Neural cell (in vitro differentiated cells): ENCODE data around the gene DLK2. TPM values are rescaled to one million over a fixed set of nuclear protein-coding genes. Genes with fewer than 3 reads are reported as not detected.
A peak's percentile ranks its signal among the peaks of the same experiment; 100 is the strongest.

Source experiments
- H2AFZ ChIP-seq: fragments of 200-600, 300-800 bp; sonication (generic), shearing (Covaris generic); 2 replicates; pipeline ENCODE4 v1.6.0; 2014; ENCODE audit warnings: low read depth, mild to moderate bottlenecking, antibody characterized with exemption, low read length, moderate library complexity
- H3F3A ChIP-seq: fragments of 200-600 bp; shearing (Covaris generic); 2 replicates; pipeline ENCODE4 v1.6.1; 2016; ENCODE audit warnings: mild to moderate bottlenecking, moderate library complexity, mixed read lengths, antibody characterized with exemption, low read length; ENCODE audit not compliant: insufficient read depth, poor library complexity, severe bottlenecking
- H3K27ac ChIP-seq: fragments of 200-600, 300-800 bp; sonication (generic), shearing (Covaris generic); 2 replicates; pipeline ENCODE4 v1.5.1; 2014; ENCODE audit warnings: mild to moderate bottlenecking, low read length, moderate library complexity
- H3K27me3 ChIP-seq: fragments of 300-800, 200-600 bp; sonication (generic), shearing (Covaris generic); 2 replicates; pipeline ENCODE4 v1.6.0; 2014; ENCODE audit warnings: mild to moderate bottlenecking, low read depth, low read length, moderate library complexity; ENCODE audit not compliant: insufficient read depth
- H3K36me3 ChIP-seq: fragments of 300-800, 200-600 bp; sonication (generic), shearing (Covaris generic); 2 replicates; pipeline ENCODE4 v1.5.1; 2014; ENCODE audit warnings: mild to moderate bottlenecking, antibody characterized with exemption, low read length, moderate library complexity; ENCODE audit not compliant: insufficient read depth
- H3K4me2 ChIP-seq: fragments of 300-800, 200-600 bp; sonication (generic), shearing (Covaris generic); 2 replicates; pipeline ENCODE4 v1.6.0; 2014; ENCODE audit warnings: mild to moderate bottlenecking, low read length
- H3K4me3 ChIP-seq: fragments of 300-800, 200-600 bp; sonication (generic), shearing (Covaris generic); 2 replicates; pipeline ENCODE4 v1.5.1; 2014; ENCODE audit warnings: mild to moderate bottlenecking, low read length, moderate library complexity
- H3K79me2 ChIP-seq: fragments of 200-600 bp; shearing (Covaris generic); replicated peaks from 2 replicates; pipeline ENCODE4 v1.6.0; 2014; ENCODE audit warnings: mild to moderate bottlenecking, low read length, moderate library complexity; ENCODE audit not compliant: insufficient read depth
- H3K9ac ChIP-seq: fragments of 300-800, 200-600 bp; sonication (generic), shearing (Covaris generic); 2 replicates; pipeline ENCODE4 v1.6.1; 2016; ENCODE audit warnings: mild to moderate bottlenecking, low read length, mixed read lengths
- H3K9me2 ChIP-seq: fragments of 200-600 bp; shearing (Covaris generic); 2 replicates; pipeline ENCODE4 v1.6.1; 2016; ENCODE audit warnings: mild to moderate bottlenecking, low read length, mixed read lengths; ENCODE audit not compliant: insufficient read depth
- H3K9me3 ChIP-seq: fragments of 200-600, 300-800 bp; sonication (generic), shearing (Covaris generic); 2 replicates; pipeline ENCODE4 v1.6.1; 2016; ENCODE audit warnings: mild to moderate bottlenecking, mixed run types, low read length, moderate library complexity, mixed read lengths
- H4K20me1 ChIP-seq: fragments of 200-600 bp; shearing (Covaris generic); 2 replicates; pipeline ENCODE4 v1.6.1; 2016; ENCODE audit warnings: mild to moderate bottlenecking, mixed run types; ENCODE audit not compliant: insufficient read depth
- EP300 ChIP-seq: fragments of 450-650 bp; conservative IDR thresholded peaks from 2 replicates; pipeline ENCODE4 v1.6.1; 2014; ENCODE audit warnings: antibody characterized with exemption, mild to moderate bottlenecking, moderate library complexity; ENCODE audit not compliant: poor library complexity, severe bottlenecking
- EZH2 ChIP-seq: fragments of 200-600, 300-800 bp; shearing (Covaris generic), sonication (generic); IDR thresholded peaks from 2 replicates; pipeline ENCODE4 v1.6.1; 2014; ENCODE audit warnings: antibody characterized with exemption, low read length, borderline replicate concordance, mild to moderate bottlenecking; ENCODE audit not compliant: insufficient read depth, poor library complexity, severe bottlenecking
- MXI1 ChIP-seq: fragments of 450-650 bp; conservative IDR thresholded peaks from 2 replicates; pipeline ENCODE4 v1.6.1; 2014; ENCODE audit warnings: antibody characterized with exemption, mild to moderate bottlenecking; ENCODE audit not compliant: poor library complexity, severe bottlenecking
- POLR2AphosphoS5 ChIP-seq: IDR thresholded peaks from 2 replicates; pipeline ENCODE4 v1.6.1; 2012
- RAD21 ChIP-seq: fragments of 450-650 bp; conservative IDR thresholded peaks from 2 replicates; pipeline ENCODE4 v1.6.1; 2014; ENCODE audit warnings: antibody characterized with exemption, mild to moderate bottlenecking, moderate library complexity
- SMC3 ChIP-seq: fragments of 450-650 bp; conservative IDR thresholded peaks from 2 replicates; pipeline ENCODE4 v1.6.1; 2014; ENCODE audit warnings: antibody characterized with exemption, mild to moderate bottlenecking, moderate library complexity; ENCODE audit not compliant: poor library complexity
- TAF1 ChIP-seq: IDR thresholded peaks from 2 replicates; pipeline ENCODE4 v1.6.1; 2012; ENCODE audit warnings: low read depth
- polyA plus RNA-seq: library from polyadenylated mRNA; depleted of rRNA; stranded (reverse); fragments of >200 nt; gene quantifications from 2 replicates; pipeline ENCODE4 v1.2.3, GENCODE V29; 2014
- TF ChIP-seq, protein P1 (sequence below): IDR thresholded peaks from 2 replicates; pipeline ENCODE4 v1.6.1; 2012; ENCODE audit warnings: borderline replicate concordance
- TF ChIP-seq, protein P2 (sequence below): fragments of 450-650 bp; IDR thresholded peaks from 2 replicates; pipeline ENCODE4 v1.5.1; 2014; ENCODE audit warnings: antibody characterized with exemption, mild to moderate bottlenecking, moderate library complexity; ENCODE audit not compliant: poor library complexity, severe bottlenecking

The DLK2 gene
- polyA plus RNA-seq, 1 donor from 2014 or later, result 19.8 TPM

DNA sequence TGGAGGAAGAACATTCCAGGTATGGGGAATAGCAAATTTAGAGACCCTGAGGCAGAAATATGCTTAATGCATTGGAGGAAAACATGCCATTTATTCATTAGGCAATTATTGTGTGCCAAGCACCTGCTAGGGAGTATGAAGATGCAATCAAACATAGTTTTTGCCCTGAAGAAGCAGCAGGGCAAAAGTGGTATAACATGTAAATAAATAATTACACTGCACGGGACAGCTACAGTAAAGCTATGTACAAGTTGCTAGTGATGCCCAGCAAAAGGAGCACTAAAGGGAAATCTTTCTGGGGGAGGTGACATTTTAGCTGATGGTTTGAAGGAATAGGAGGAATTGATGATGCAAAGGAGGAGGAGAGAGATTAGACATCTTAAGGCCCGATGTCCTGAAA is 21.4 kb upstream of the DLK2 start:
- Histone ChIP-seq H3K9me2 (no peaks in the 10 kb centered on the region), H3K9me3 (no peaks in the 10 kb centered on the region), H3K9ac (peak overlapping the region; percentile 73), H2AFZ (peak overlapping the region; percentile 87), H3K79me2 (peaks cover 30% of the 10 kb centered on the region), H3K4me2 (peak overlapping the region; percentile 68), H3F3A (no peaks in the 10 kb centered on the region), H3K27me3 (no peaks in the 10 kb centered on the region), H3K4me3 (peak overlapping the region; percentile 82), H3K36me3 (no peaks in the 10 kb centered on the region), H3K27ac (peak overlapping the region; percentile 77), H4K20me1 (no peaks in the 10 kb centered on the region)
- TF ChIP-seq MXI1 (no peak), EZH2 (no peak), SMC3 (no peak), POLR2AphosphoS5 (no peak), RAD21 (no peak), TAF1 (no peak), EP300 (no peak)
- TF ChIP-seq, protein P1, sequence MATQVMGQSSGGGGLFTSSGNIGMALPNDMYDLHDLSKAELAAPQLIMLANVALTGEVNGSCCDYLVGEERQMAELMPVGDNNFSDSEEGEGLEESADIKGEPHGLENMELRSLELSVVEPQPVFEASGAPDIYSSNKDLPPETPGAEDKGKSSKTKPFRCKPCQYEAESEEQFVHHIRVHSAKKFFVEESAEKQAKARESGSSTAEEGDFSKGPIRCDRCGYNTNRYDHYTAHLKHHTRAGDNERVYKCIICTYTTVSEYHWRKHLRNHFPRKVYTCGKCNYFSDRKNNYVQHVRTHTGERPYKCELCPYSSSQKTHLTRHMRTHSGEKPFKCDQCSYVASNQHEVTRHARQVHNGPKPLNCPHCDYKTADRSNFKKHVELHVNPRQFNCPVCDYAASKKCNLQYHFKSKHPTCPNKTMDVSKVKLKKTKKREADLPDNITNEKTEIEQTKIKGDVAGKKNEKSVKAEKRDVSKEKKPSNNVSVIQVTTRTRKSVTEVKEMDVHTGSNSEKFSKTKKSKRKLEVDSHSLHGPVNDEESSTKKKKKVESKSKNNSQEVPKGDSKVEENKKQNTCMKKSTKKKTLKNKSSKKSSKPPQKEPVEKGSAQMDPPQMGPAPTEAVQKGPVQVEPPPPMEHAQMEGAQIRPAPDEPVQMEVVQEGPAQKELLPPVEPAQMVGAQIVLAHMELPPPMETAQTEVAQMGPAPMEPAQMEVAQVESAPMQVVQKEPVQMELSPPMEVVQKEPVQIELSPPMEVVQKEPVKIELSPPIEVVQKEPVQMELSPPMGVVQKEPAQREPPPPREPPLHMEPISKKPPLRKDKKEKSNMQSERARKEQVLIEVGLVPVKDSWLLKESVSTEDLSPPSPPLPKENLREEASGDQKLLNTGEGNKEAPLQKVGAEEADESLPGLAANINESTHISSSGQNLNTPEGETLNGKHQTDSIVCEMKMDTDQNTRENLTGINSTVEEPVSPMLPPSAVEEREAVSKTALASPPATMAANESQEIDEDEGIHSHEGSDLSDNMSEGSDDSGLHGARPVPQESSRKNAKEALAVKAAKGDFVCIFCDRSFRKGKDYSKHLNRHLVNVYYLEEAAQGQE, result no peak
- TF ChIP-seq, protein P2, sequence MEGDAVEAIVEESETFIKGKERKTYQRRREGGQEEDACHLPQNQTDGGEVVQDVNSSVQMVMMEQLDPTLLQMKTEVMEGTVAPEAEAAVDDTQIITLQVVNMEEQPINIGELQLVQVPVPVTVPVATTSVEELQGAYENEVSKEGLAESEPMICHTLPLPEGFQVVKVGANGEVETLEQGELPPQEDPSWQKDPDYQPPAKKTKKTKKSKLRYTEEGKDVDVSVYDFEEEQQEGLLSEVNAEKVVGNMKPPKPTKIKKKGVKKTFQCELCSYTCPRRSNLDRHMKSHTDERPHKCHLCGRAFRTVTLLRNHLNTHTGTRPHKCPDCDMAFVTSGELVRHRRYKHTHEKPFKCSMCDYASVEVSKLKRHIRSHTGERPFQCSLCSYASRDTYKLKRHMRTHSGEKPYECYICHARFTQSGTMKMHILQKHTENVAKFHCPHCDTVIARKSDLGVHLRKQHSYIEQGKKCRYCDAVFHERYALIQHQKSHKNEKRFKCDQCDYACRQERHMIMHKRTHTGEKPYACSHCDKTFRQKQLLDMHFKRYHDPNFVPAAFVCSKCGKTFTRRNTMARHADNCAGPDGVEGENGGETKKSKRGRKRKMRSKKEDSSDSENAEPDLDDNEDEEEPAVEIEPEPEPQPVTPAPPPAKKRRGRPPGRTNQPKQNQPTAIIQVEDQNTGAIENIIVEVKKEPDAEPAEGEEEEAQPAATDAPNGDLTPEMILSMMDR, result no peak

DNA sequence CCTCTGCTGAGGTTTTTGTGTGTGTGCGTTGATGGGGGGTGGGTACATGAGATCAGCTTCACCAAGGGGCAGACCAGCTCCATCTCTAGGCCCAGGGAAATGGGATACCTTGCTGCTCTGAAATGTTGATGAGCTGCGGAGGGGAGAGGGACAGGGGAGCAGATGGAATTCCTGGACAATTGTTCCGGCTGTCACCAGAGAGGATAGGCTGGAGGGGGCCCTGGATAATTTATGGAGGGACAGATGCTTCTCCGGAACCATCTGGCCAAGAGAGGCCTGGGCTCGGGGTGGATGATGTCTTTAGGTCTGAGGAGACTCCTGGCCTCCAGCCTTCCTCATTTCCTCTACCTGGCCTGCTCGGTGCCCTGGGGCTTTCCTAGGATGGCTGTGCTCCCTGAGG is 20.2 kb upstream of the DLK2 start:
- Histone ChIP-seq H3F3A (no peaks in the 10 kb centered on the region), H3K36me3 (no peaks in the 10 kb centered on the region), H3K4me3 (no peak overlapping the region), H3K79me2 (peaks cover 21% of the 10 kb centered on the region), H3K9ac (no peak overlapping the region), H4K20me1 (no peaks in the 10 kb centered on the region), H3K9me2 (no peaks in the 10 kb centered on the region), H2AFZ (no peak overlapping the region), H3K27me3 (no peaks in the 10 kb centered on the region), H3K9me3 (no peaks in the 10 kb centered on the region), H3K4me2 (no peak overlapping the region), H3K27ac (no peak overlapping the region)
- TF ChIP-seq, protein P1, result no peak
- TF ChIP-seq EZH2, result no peak
- TF ChIP-seq TAF1, result no peak
